Measurements from ENCODE around the gene SALL3.

SALL3 gene

GRCh38 chr18:78948221-78948620 is 31.4 kb upstream of the SALL3 start:
- Histone ChIP-seq H2BK12ac (ENCODE audit: low read length in 2 of 2) (no peak overlapping the region), H2AFZ (ENCODE audit: low read depth, low read length) (no peak overlapping the region), H2BK5ac (ENCODE audit: low read depth, low read length, poor library complexity, severe bottlenecking) (no peak overlapping the region), H3K27me3 (ENCODE audit: control insufficient read depth in 1 of 2, insufficient read depth in 1 of 2, low read length in 2 of 2) (no peaks in the 10 kb centered on the region), H3K4me1 (ENCODE audit: control insufficient read depth, insufficient read depth, low read depth, low read length) (peaks cover 1% of the 10 kb centered on the region), H3K4me3 (ENCODE audit: insufficient read depth in 1 of 2, low read depth in 1 of 2, low read length in 2 of 2) (no peak overlapping the region), H3K23ac (ENCODE audit: low read length in 2 of 2) (no peak overlapping the region), H3K9ac (ENCODE audit: low read length) (no peak overlapping the region), H4K8ac (ENCODE audit: low read length) (no peak overlapping the region), H4K91ac (ENCODE audit: low read length) (no peak overlapping the region), H3K27ac (ENCODE audit: low read length, poor library complexity, severe bottlenecking) (no peak overlapping the region), H3K4ac (ENCODE audit: low read depth in 1 of 2, low read length in 2 of 2) (no peak overlapping the region), H3K4me2 (ENCODE audit: low read length, poor library complexity, severe bottlenecking) (no peak overlapping the region), H3K36me3 (ENCODE audit: control insufficient read depth in 1 of 2, insufficient read depth in 2 of 2, low read depth in 1 of 2, low read length in 2 of 2) (no peaks in the 10 kb centered on the region), H3K9me3 (ENCODE audit: control insufficient read depth, low read length) (peaks cover 4% of the 10 kb centered on the region), H3K18ac (ENCODE audit: low read depth in 1 of 2, low read length in 2 of 2) (no peak overlapping the region), H2BK15ac (ENCODE audit: low read depth, poor library complexity, severe bottlenecking) (no peak overlapping the region), H2AK5ac (ENCODE audit: low read length, severe bottlenecking) (no peak overlapping the region), H3K79me1 (replicated peaks; ENCODE audit: low read length, poor library complexity, severe bottlenecking) (no peaks in the 10 kb centered on the region), H3K14ac (ENCODE audit: low read length in 2 of 2) (no peak overlapping the region), H2BK120ac (ENCODE audit: low read depth, low read length) (no peak overlapping the region)
- no peak for DNase-seq
- 56% methylated on average over 12 of the region's 12 CpGs for WGBS

GRCh38 chr18:78948707-78949106 is 30.9 kb upstream of the SALL3 start:
- no peak overlapping the region for H2BK5ac ChIP-seq (ENCODE audit: low read depth, low read length, poor library complexity, severe bottlenecking)
- H3K4me3 ChIP-seq (ENCODE audit: insufficient read depth in 1 of 2, low read depth in 1 of 2, low read length in 2 of 2): no peak overlapping the region
- H3K23ac ChIP-seq (ENCODE audit: low read length in 2 of 2): no peak overlapping the region
- DNase-seq: no peak
- H2BK120ac ChIP-seq (ENCODE audit: low read depth, low read length): no peak overlapping the region
- H3K36me3 ChIP-seq (ENCODE audit: control insufficient read depth in 1 of 2, insufficient read depth in 2 of 2, low read depth in 1 of 2, low read length in 2 of 2): no peaks in the 10 kb centered on the region
- H3K27ac ChIP-seq (ENCODE audit: low read length, poor library complexity, severe bottlenecking): no peak overlapping the region
- no peak overlapping the region for H3K4me2 ChIP-seq (ENCODE audit: low read length, poor library complexity, severe bottlenecking)
- peak overlapping the region; percentile 5 for H2AFZ ChIP-seq (ENCODE audit: low read depth, low read length)
- H2BK12ac ChIP-seq (ENCODE audit: low read length in 2 of 2): no peak overlapping the region
- H3K79me1 ChIP-seq (replicated peaks; ENCODE audit: low read length, poor library complexity, severe bottlenecking): no peaks in the 10 kb centered on the region
- H3K9me3 ChIP-seq (ENCODE audit: control insufficient read depth, low read length): peaks cover 3% of the 10 kb centered on the region
- H3K9ac ChIP-seq (ENCODE audit: low read length): no peak overlapping the region
- 76% methylated on average over 13 of the region's 13 CpGs for WGBS
- H2BK15ac ChIP-seq (ENCODE audit: low read depth, poor library complexity, severe bottlenecking): no peak overlapping the region
- no peak overlapping the region for H4K8ac ChIP-seq (ENCODE audit: low read length)
- no peaks in the 10 kb centered on the region for H3K27me3 ChIP-seq (ENCODE audit: control insufficient read depth in 1 of 2, insufficient read depth in 1 of 2, low read length in 2 of 2)
- no peak overlapping the region for H3K18ac ChIP-seq (ENCODE audit: low read depth in 1 of 2, low read length in 2 of 2)
- H3K4ac ChIP-seq (ENCODE audit: low read depth in 1 of 2, low read length in 2 of 2): no peak overlapping the region
- no peak overlapping the region for H2AK5ac ChIP-seq (ENCODE audit: low read length, severe bottlenecking)
- no peak overlapping the region for H4K91ac ChIP-seq (ENCODE audit: low read length)
- H3K4me1 ChIP-seq (ENCODE audit: control insufficient read depth, insufficient read depth, low read depth, low read length): peaks cover 1% of the 10 kb centered on the region
- no peak overlapping the region for H3K14ac ChIP-seq (ENCODE audit: low read length in 2 of 2)

- Histone ChIP-seq H3K27ac (ENCODE audit: low read length, poor library complexity, severe bottlenecking) (no peak overlapping the region), H3K4me2 (ENCODE audit: low read length, poor library complexity, severe bottlenecking) (no peak overlapping the region), H2AK5ac (ENCODE audit: low read length, severe bottlenecking) (no peak overlapping the region), H4K91ac (ENCODE audit: low read length) (no peak overlapping the region), H2BK5ac (ENCODE audit: low read depth, low read length, poor library complexity, severe bottlenecking) (no peak overlapping the region), H3K4me3 (ENCODE audit: insufficient read depth in 1 of 2, low read depth in 1 of 2, low read length in 2 of 2) (no peak overlapping the region), H3K9ac (ENCODE audit: low read length) (no peak overlapping the region), H2BK15ac (ENCODE audit: low read depth, poor library complexity, severe bottlenecking) (no peak overlapping the region), H3K27me3 (ENCODE audit: control insufficient read depth in 1 of 2, insufficient read depth in 1 of 2, low read length in 2 of 2) (no peaks in the 10 kb centered on the region), H2BK12ac (ENCODE audit: low read length in 2 of 2) (no peak overlapping the region), H3K36me3 (ENCODE audit: control insufficient read depth in 1 of 2, insufficient read depth in 2 of 2, low read depth in 1 of 2, low read length in 2 of 2) (no peaks in the 10 kb centered on the region), H2BK120ac (ENCODE audit: low read depth, low read length) (no peak overlapping the region), H3K79me1 (replicated peaks; ENCODE audit: low read length, poor library complexity, severe bottlenecking) (no peaks in the 10 kb centered on the region), H3K4me1 (ENCODE audit: control insufficient read depth, insufficient read depth, low read depth, low read length) (peaks cover 1% of the 10 kb centered on the region), H4K8ac (ENCODE audit: low read length) (no peak overlapping the region), H3K9me3 (ENCODE audit: control insufficient read depth, low read length) (peaks cover 3% of the 10 kb centered on the region), H3K23ac (ENCODE audit: low read length in 2 of 2) (no peak overlapping the region), H3K14ac (ENCODE audit: low read length in 2 of 2) (no peak overlapping the region), H3K4ac (ENCODE audit: low read depth in 1 of 2, low read length in 2 of 2) (no peak overlapping the region), H3K18ac (ENCODE audit: low read depth in 1 of 2, low read length in 2 of 2) (no peak overlapping the region), H2AFZ (ENCODE audit: low read depth, low read length) (no peak overlapping the region)
- no peak for DNase-seq
- 86% methylated on average over 17 of the region's 17 CpGs for WGBS
Observed at GRCh38 chr18:78949216-78949615, 30.4 kb upstream of the SALL3 start.

GRCh38 chr18:78950386-78950785 is 29.2 kb upstream of the SALL3 start:
- no peaks in the 10 kb centered on the region for H3K79me1 ChIP-seq (replicated peaks; ENCODE audit: low read length, poor library complexity, severe bottlenecking)
- H2AFZ ChIP-seq (ENCODE audit: low read depth, low read length): no peak overlapping the region
- H4K91ac ChIP-seq (ENCODE audit: low read length): no peak overlapping the region
- no peaks in the 10 kb centered on the region for H3K36me3 ChIP-seq (ENCODE audit: control insufficient read depth in 1 of 2, insufficient read depth in 2 of 2, low read depth in 1 of 2, low read length in 2 of 2)
- DNase-seq: no peak
- H3K14ac ChIP-seq (ENCODE audit: low read length in 2 of 2): no peak overlapping the region
- H2BK12ac ChIP-seq (ENCODE audit: low read length in 2 of 2): no peak overlapping the region
- H2AK5ac ChIP-seq (ENCODE audit: low read length, severe bottlenecking): no peak overlapping the region
- no peak overlapping the region for H2BK15ac ChIP-seq (ENCODE audit: low read depth, poor library complexity, severe bottlenecking)
- no peak overlapping the region for H3K23ac ChIP-seq (ENCODE audit: low read length in 2 of 2)
- H2BK120ac ChIP-seq (ENCODE audit: low read depth, low read length): no peak overlapping the region
- no peaks in the 10 kb centered on the region for H3K27me3 ChIP-seq (ENCODE audit: control insufficient read depth in 1 of 2, insufficient read depth in 1 of 2, low read length in 2 of 2)
- H3K18ac ChIP-seq (ENCODE audit: low read depth in 1 of 2, low read length in 2 of 2): no peak overlapping the region
- H3K4me1 ChIP-seq (ENCODE audit: control insufficient read depth, insufficient read depth, low read depth, low read length): peaks cover 1% of the 10 kb centered on the region
- H3K4ac ChIP-seq (ENCODE audit: low read depth in 1 of 2, low read length in 2 of 2): no peak overlapping the region
- 80% methylated on average over 10 of the region's 10 CpGs for WGBS
- H4K8ac ChIP-seq (ENCODE audit: low read length): no peak overlapping the region
- no peak overlapping the region for H3K27ac ChIP-seq (ENCODE audit: low read length, poor library complexity, severe bottlenecking)
- H3K9me3 ChIP-seq (ENCODE audit: control insufficient read depth, low read length): peaks cover 3% of the 10 kb centered on the region
- H3K9ac ChIP-seq (ENCODE audit: low read length): no peak overlapping the region
- no peak overlapping the region for H3K4me3 ChIP-seq (ENCODE audit: insufficient read depth in 1 of 2, low read depth in 1 of 2, low read length in 2 of 2)
- no peak overlapping the region for H2BK5ac ChIP-seq (ENCODE audit: low read depth, low read length, poor library complexity, severe bottlenecking)
- H3K4me2 ChIP-seq (ENCODE audit: low read length, poor library complexity, severe bottlenecking): no peak overlapping the region

Data from mesenchymal stem cell (in vitro differentiated cells and primary cell).